ENCODE data around the gene DNAH17. TPM values are rescaled to one million over a fixed set of nuclear protein-coding genes. Genes with fewer than 3 reads are reported as not detected.

Gene DNAH17
- polyA plus RNA-seq, 1 experiment = not detected

GRCh38 chr17:78422267-78422605, 155.0 kb downstream of the DNAH17 start:
- ChIA-PET CTCF (interaction anchor here (0.6 to 4.0 kb wide), 30 partner anchors 10 to 376 kb away, joined by 3 to 58 read pairs (median 4); partner anchors contain the start of gene SOCS3), POLR2A (interaction anchor here (1.0 to 1.7 kb wide), 2 partner anchors 62 to 64 kb away, joined by 5 read pairs; partner anchors contain the start of gene SOCS3)
- no peak overlapping the region for H3K4me3 ChIP-seq (ENCODE audit: low read depth, low read length)
- no peak for DNase-seq (ENCODE audit: low read depth, low spot score)
- no peaks in the 10 kb centered on the region for H3K27me3 ChIP-seq (ENCODE audit: control insufficient read depth, insufficient read depth, low read length)
- H3K9me3 ChIP-seq (ENCODE audit: control insufficient read depth, insufficient read depth, low read length) = no peaks in the 10 kb centered on the region; the same call in 1 of the 2 replicates
- no peak overlapping the region for H3K27ac ChIP-seq (ENCODE audit: low read depth, low read length)
- TF ChIP-seq CTCF (IDR thresholded peaks at IDR 0.05; ENCODE audit: low read depth, low read length) = no peak

GRCh38 chr17:78421534-78422266, 155.5 kb downstream of the DNAH17 start:
- Histone ChIP-seq H3K9me3 (ENCODE audit: control insufficient read depth, insufficient read depth, low read length) (no peaks in the 10 kb centered on the region; the same call in 1 of the 2 replicates), H3K27me3 (ENCODE audit: control insufficient read depth, insufficient read depth, low read length) (no peaks in the 10 kb centered on the region), H3K27ac (ENCODE audit: low read depth, low read length) (no peak overlapping the region), H3K4me3 (ENCODE audit: low read depth, low read length) (no peak overlapping the region)
- ChIA-PET CTCF (interaction anchor here (0.6 to 4.0 kb wide), 28 partner anchors 9 to 379 kb away, joined by 3 to 58 read pairs (median 5); partner anchors contain the start of gene SOCS3), POLR2A (interaction anchor here (1.0 to 1.7 kb wide), 2 partner anchors 62 to 63 kb away, joined by 5 read pairs; partner anchors contain the start of gene SOCS3)
- TF ChIP-seq CTCF (IDR thresholded peaks at IDR 0.05; ENCODE audit: low read depth, low read length) = peak; percentile 99
- peak; percentile 32 for DNase-seq (ENCODE audit: low read depth, low spot score)

- CTCF ChIA-PET = interaction anchor here (0.6 to 4.0 kb wide), 24 partner anchors 9 to 380 kb away, joined by 3 to 58 read pairs (median 5); partner anchors contain the start of gene SOCS3
- Histone ChIP-seq H3K4me3 (ENCODE audit: low read depth, low read length) (no peak overlapping the region), H3K27me3 (ENCODE audit: control insufficient read depth, insufficient read depth, low read length) (no peaks in the 10 kb centered on the region), H3K27ac (ENCODE audit: low read depth, low read length) (no peak overlapping the region), H3K9me3 (ENCODE audit: control insufficient read depth, insufficient read depth, low read length) (no peaks in the 10 kb centered on the region; the same call in 1 of the 2 replicates)
- POLR2A ChIA-PET = interaction anchor here (1.7 kb wide), 1 partner anchor 61 kb away, joined by 5 read pairs; the partner anchor contains the start of gene SOCS3
- DNase-seq (ENCODE audit: low read depth, low spot score) = no peak
- no peak for TF ChIP-seq CTCF (IDR thresholded peaks at IDR 0.05; ENCODE audit: low read depth, low read length)
Observed at GRCh38 chr17:78421084-78421533, 156.1 kb downstream of the DNAH17 start.

GRCh38 chr17:78419970-78420815, 157.0 kb downstream of the DNAH17 start:
- POLR2A ChIA-PET = no interaction called here
- CTCF ChIA-PET = interaction anchor here (0.6 to 4.0 kb wide), 6 partner anchors 13 to 288 kb away, joined by 3 to 58 read pairs (median 7); partner anchors contain the start of gene SOCS3
- H3K4me3 ChIP-seq (ENCODE audit: low read depth, low read length) = no peak overlapping the region
- no peaks in the 10 kb centered on the region; the same call in 1 of the 2 replicates for H3K9me3 ChIP-seq (ENCODE audit: control insufficient read depth, insufficient read depth, low read length)
- no peak overlapping the region for H3K27ac ChIP-seq (ENCODE audit: low read depth, low read length)
- TF ChIP-seq CTCF (IDR thresholded peaks at IDR 0.05; ENCODE audit: low read depth, low read length) = no peak
- DNase-seq (ENCODE audit: low read depth, low spot score) = no peak
- no peaks in the 10 kb centered on the region for H3K27me3 ChIP-seq (ENCODE audit: control insufficient read depth, insufficient read depth, low read length)
